OCI-LY3 (cell line): ENCODE data around the gene COL4A3.

ENCODE experiments used
- H2AFZ ChIP-seq: fragments of 200-600, 300-600 bp; shearing (Covaris generic); 2 replicates; pipeline ENCODE4 v1.6.0; 2014; ENCODE audit warnings: antibody characterized with exemption, low read depth, low read length
- H3K27ac ChIP-seq: fragments of 200-600, 300-600 bp; sonication (generic); 2 replicates; pipeline ENCODE4 v1.5.1; 2014; ENCODE audit warnings: mild to moderate bottlenecking, low read length, moderate library complexity, mixed read lengths
- H3K27me3 ChIP-seq: fragments of 200-600, 300-600 bp; sonication (generic); 2 replicates; pipeline ENCODE4 v1.6.1; 2014; ENCODE audit warnings: low read depth, low read length, mixed read lengths
- H3K36me3 ChIP-seq: fragments of 200-600, 300-600 bp; sonication (generic); replicated peaks from 2 replicates; pipeline ENCODE3; 2014; ENCODE audit warnings: low read depth, low read length, mixed read lengths
- H3K4me1 ChIP-seq: fragments of 300-600, 200-600 bp; sonication (generic); 2 replicates; pipeline ENCODE4 v1.6.1; 2014; ENCODE audit warnings: low read length, mixed read lengths
- H3K4me2 ChIP-seq: fragments of 200-600, 300-600 bp; sonication (generic); 2 replicates; pipeline ENCODE4 v1.6.1; 2014; ENCODE audit warnings: low read length, mixed read lengths
- H3K4me3 ChIP-seq: fragments of 300-600, 200-600 bp; sonication (generic); 2 replicates; pipeline ENCODE4 v1.5.1; 2014; ENCODE audit warnings: antibody characterized with exemption, mild to moderate bottlenecking, low read length, moderate library complexity
- H3K79me2 ChIP-seq: fragments of 300-600, 200-600 bp; shearing (Covaris generic); 2 replicates; pipeline ENCODE4 v1.6.1; 2014; ENCODE audit warnings: mild to moderate bottlenecking, low read length, mixed read lengths
- H3K9ac ChIP-seq: fragments of 300-600, 200-600 bp; shearing (Covaris generic); 2 replicates; pipeline ENCODE4 v1.6.0; 2014; ENCODE audit warnings: mild to moderate bottlenecking, low read length, moderate library complexity
- H3K9me3 ChIP-seq: fragments of 200-600, 300-600 bp; shearing (Covaris generic); 2 replicates; pipeline ENCODE4 v1.6.1; 2014; ENCODE audit warnings: low read length, mixed read lengths; ENCODE audit not compliant: insufficient read depth
- H4K20me1 ChIP-seq: fragments of 200-600, 300-600 bp; sonication (generic); 2 replicates; pipeline ENCODE4 v1.6.1; 2016; ENCODE audit warnings: low read length, mixed read lengths; ENCODE audit not compliant: insufficient read depth
- EZH2phosphoT487 ChIP-seq: fragments of 200-600 bp; shearing (Covaris generic); IDR thresholded peaks from 2 replicates; pipeline ENCODE4 v1.6.1; 2018; ENCODE audit warnings: antibody characterized with exemption, mixed run types, low read depth
- TF ChIP-seq, protein P1 (sequence below): fragments of 200-600, 300-600 bp; sonication (generic); IDR thresholded peaks from 2 replicates; pipeline ENCODE4 v1.5.1; 2014; ENCODE audit warnings: antibody characterized with exemption, low read length, low read depth

The COL4A3 gene

DNA sequence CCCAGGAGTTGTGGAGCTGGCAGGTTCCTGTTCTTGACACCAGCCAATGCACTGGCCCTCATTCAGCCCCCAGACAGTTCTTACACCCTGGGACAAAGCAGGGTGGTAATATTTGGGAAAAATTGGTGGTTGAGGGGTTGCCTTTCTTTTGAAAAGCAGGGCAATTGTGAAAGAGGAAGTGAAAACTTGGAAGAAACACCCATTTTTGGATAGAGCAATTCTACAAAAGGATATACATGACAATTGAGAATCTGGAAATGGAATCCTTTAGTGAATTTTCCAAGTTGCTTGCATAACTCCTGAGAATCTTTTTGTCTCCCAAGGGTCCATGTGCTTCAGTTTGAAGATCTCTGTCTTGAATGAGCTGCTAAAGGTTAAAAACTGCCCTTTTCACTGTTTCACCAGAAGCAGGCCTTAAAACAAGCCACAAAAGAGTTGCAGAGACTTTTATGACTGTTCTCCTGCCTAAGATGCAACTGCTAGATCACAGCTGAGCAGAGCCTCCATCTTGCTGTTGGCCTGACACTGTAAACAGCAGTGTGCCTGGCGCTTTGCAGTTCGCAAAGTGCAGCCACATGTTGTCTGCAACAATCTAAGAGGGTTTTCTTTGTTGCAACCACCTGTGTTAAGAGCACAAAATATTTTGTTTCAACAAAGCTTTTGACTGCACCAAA is 12.2 kb upstream of the COL4A3 start:
- Histone ChIP-seq H3K4me3 (no peak overlapping the region), H3K4me1 (no peaks in the 10 kb centered on the region), H2AFZ (no peak overlapping the region), H3K4me2 (no peak overlapping the region), H3K36me3 (no peaks in the 10 kb centered on the region), H3K9ac (no peak overlapping the region), H4K20me1 (no peaks in the 10 kb centered on the region), H3K27ac (no peak overlapping the region), H3K79me2 (no peaks in the 10 kb centered on the region), H3K9me3 (no peaks in the 10 kb centered on the region), H3K27me3 (no peaks in the 10 kb centered on the region; the same call in 1 of the 2 replicates)
- TF ChIP-seq, protein P1, sequence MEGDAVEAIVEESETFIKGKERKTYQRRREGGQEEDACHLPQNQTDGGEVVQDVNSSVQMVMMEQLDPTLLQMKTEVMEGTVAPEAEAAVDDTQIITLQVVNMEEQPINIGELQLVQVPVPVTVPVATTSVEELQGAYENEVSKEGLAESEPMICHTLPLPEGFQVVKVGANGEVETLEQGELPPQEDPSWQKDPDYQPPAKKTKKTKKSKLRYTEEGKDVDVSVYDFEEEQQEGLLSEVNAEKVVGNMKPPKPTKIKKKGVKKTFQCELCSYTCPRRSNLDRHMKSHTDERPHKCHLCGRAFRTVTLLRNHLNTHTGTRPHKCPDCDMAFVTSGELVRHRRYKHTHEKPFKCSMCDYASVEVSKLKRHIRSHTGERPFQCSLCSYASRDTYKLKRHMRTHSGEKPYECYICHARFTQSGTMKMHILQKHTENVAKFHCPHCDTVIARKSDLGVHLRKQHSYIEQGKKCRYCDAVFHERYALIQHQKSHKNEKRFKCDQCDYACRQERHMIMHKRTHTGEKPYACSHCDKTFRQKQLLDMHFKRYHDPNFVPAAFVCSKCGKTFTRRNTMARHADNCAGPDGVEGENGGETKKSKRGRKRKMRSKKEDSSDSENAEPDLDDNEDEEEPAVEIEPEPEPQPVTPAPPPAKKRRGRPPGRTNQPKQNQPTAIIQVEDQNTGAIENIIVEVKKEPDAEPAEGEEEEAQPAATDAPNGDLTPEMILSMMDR: no peak
- TF ChIP-seq EZH2phosphoT487: no peak

DNA sequence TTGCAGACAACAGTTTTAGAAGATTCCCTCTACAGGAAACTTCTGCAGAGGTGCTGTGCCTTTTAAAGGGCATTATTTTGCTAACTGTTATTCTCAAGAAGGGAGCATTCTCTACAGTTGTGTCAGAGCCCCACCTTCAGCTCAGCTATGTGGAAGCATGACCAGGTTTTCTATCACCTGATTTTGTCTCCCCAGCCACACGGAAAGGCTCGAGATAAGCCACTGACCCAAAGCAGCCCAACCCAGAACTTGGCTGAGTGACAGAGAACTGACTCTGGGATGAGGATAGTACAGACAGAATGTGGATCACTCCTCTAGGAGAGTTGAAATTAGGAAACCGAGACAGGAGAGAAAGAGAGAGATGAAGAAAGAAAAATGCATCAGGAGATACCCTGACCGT is 11.1 kb upstream of the COL4A3 start:
- no peaks in the 10 kb centered on the region for H3K9me3 ChIP-seq
- H3K27me3 ChIP-seq: no peaks in the 10 kb centered on the region; the same call in 1 of the 2 replicates
- H3K4me2 ChIP-seq: no peak overlapping the region
- TF ChIP-seq EZH2phosphoT487: no peak
- TF ChIP-seq, protein P1: no peak
- H3K36me3 ChIP-seq: no peaks in the 10 kb centered on the region
- no peak overlapping the region for H3K27ac ChIP-seq
- H3K4me1 ChIP-seq: no peaks in the 10 kb centered on the region
- no peak overlapping the region for H3K9ac ChIP-seq
- H4K20me1 ChIP-seq: no peaks in the 10 kb centered on the region
- no peaks in the 10 kb centered on the region for H3K79me2 ChIP-seq
- no peak overlapping the region for H3K4me3 ChIP-seq
- H2AFZ ChIP-seq: no peak overlapping the region

DNA sequence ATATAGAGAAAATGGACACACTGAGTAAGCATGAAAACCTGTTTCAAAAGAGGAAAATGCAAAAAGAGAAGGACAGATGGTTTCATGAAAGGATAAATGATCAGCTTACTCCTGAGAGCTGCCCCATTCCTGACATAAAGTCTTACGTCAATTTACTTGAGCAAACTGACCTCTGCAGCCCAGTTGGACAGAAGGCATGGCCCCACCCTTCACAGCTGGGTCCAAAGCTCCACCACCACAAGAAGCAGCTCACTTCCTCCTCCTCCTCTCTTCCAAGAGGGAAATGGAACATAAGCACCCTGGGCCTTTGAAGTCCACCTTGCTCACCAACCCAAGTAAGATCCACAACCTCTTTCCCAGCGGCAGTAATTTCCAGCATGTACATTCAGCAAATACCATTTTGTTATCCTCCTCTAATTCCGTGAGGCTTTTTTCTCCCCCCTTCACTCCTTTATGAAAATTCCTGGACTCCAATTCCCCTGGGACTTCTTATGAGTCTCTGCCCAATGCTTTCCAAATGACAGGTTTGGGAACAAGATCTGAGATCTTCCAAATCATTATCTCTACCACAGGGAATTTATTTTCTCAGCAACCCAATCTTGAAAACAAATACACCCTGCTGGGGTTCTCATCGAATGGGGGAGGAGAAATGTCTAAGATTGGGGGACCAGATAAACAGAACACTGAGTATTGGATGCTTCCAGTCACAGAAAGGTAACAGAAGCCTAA is 10.5 kb upstream of the COL4A3 start:
- no peaks in the 10 kb centered on the region for H3K9me3 ChIP-seq
- no peaks in the 10 kb centered on the region for H3K79me2 ChIP-seq
- TF ChIP-seq, protein P1: no peak
- H3K4me3 ChIP-seq: no peak overlapping the region
- no peak overlapping the region for H2AFZ ChIP-seq
- no peaks in the 10 kb centered on the region for H4K20me1 ChIP-seq
- no peaks in the 10 kb centered on the region for H3K4me1 ChIP-seq
- H3K36me3 ChIP-seq: no peaks in the 10 kb centered on the region
- H3K27me3 ChIP-seq: no peaks in the 10 kb centered on the region; the same call in 1 of the 2 replicates
- no peak overlapping the region for H3K27ac ChIP-seq
- no peak overlapping the region for H3K9ac ChIP-seq
- H3K4me2 ChIP-seq: no peak overlapping the region

DNA sequence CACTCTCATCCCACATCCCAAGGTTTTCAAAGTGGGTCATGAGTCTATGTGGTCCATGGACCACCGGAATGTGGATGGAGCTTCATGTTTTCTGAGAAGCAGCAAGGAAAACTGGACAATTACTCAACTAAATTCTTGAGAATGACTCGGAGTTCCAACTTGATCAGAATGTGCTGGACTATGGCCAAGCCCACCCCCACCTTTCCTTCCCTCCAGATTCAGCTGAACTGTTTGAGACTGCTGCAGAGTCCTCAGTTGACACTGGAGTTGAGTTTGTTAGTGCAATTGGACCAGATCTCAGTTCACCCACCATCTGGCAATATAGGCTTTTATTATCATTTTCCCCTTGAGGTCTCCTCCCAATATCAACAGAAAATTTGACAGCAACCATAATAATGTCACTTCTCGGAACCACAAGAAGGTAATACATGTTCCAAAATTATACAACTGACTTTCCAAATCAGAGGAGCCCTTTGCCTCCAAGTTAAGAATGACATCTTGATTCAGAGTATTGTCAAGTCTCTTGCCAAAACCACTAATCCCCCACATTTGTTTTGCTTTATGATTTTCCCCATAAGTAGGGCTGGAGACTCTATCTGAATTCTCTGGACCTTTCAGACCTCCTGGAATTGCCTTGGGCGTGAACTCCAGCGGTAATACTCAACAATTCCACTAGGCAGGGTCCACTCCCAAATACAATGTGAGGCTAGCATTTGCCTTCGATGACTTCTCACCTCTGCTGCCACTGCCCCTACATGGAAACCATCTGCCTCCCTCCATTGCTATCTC is 9.2 kb upstream of the COL4A3 start:
- no peak overlapping the region for H3K4me2 ChIP-seq
- H3K9me3 ChIP-seq: no peaks in the 10 kb centered on the region
- no peaks in the 10 kb centered on the region for H3K79me2 ChIP-seq
- no peaks in the 10 kb centered on the region for H4K20me1 ChIP-seq
- no peak for TF ChIP-seq EZH2phosphoT487
- TF ChIP-seq, protein P1: no peak
- H3K27me3 ChIP-seq: no peaks in the 10 kb centered on the region; the same call in 1 of the 2 replicates
- no peaks in the 10 kb centered on the region for H3K36me3 ChIP-seq
- H3K4me1 ChIP-seq: no peaks in the 10 kb centered on the region
- no peak overlapping the region for H2AFZ ChIP-seq
- H3K9ac ChIP-seq: no peak overlapping the region
- H3K4me3 ChIP-seq: no peak overlapping the region
- H3K27ac ChIP-seq: no peak overlapping the region
